GM19351 (cell line): ENCODE data around the gene RNLS.
"Not testable (repeated sequence)": the region's sequence is repeated elsewhere in the genome, so short reads cannot be mapped to it uniquely, and the experiment has no call there.

Source experiments
- ATAC-seq: cut with Tn5 transposase; IDR thresholded peaks from one replicate; pipeline ENCODE4 v1.9.1; 2021; ENCODE audit warnings: mild to moderate bottlenecking, moderate library complexity; ENCODE audit not compliant: unreplicated experiment

The RNLS gene

GRCh38 chr10:88525371-88526069 lies 57.6 kb downstream of the RNLS start:
- ATAC-seq, result no peak

DNA sequence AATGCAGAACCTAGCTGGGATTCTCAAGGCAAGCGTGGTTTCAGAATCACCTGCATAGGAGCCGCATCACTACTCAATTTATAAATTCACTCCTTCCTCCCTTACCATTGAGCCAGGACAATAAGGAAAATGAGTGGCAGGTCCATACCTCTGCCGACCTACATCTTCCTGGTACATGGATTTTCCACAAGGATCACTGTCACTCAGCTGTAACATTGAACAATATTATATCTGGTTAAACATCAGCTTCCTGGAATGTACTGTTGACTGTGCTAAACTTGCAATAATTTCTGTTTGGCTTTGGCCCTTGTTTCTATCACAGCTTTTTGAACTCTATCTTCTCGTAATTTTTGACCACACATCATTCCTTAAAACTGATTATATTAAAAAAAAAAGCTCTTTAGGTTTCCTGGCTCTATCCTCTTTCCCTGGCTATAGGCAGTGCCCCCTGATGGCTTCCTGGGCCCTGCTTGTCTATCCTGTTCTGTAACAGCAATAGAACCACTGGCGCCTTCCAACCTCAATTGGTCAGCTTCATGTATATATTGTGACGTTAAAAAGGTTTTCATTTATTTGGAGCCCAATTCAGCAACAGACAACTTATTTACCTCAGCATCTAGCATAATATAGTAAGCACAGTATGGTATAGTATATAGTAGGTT lies 59.2 kb downstream of the RNLS start:
- ATAC-seq, result no peak

DNA sequence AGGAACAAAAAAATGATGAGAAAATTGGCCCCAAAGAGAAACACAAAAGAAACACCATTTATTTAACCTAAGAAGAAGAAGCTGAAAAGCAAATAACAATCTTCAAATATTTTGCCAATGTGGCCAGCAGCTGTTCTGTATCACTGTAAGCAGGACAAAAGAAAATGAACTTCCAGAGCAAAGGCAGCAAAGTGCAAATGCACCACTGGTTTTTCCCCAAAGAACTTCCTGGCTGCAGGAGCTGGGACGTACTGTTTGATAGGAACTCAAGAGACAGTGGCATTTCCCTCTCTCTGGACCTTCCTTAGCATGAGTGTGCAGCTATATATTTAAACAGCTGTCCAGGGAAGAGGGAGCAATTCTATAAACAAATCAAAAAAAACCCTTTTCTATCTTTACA lies 60.4 kb downstream of the RNLS start:
- ATAC-seq, result no peak

GRCh38 chr10:88521791-88522190 lies 61.3 kb downstream of the RNLS start:
- ATAC-seq, result no peak

DNA sequence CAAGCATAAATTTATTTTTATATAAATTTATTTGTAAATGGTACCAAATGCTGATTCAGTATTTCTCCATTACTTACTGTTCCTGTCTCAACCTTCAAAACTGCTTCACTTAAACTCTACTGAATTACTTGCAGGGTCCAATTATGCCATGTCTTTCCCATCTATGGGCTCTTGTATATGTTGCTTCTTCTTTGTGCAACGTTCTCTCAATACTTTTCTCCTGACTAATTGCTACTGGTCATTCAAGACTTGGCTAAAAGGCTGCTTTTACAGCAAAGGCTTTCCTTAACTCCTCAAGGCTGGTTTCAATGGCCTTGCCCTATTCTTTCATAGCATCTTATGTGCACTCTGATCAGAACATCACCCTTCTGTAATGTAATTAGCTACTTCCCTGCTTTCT lies 67.9 kb downstream of the RNLS start:
- ATAC-seq, result no peak

DNA sequence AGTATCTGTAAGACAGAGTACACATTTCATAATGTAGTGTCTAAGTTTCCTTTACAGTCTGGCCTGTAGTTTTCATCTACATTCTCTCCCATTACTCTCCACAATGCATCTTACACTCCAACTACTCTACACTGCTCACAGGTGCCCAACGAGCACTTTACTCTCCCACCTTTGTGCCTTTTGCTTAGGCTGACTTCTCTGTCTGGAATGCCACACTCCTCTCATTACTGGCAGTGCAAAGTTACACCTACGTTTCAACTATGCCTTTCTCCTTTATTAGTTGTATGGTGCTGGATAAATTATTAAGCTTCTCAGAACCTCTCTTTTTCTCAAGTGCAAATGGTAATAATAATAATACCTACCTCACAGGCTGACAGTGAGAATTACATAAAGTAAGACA lies 70.5 kb downstream of the RNLS start:
- no peak for ATAC-seq

- ATAC-seq, result no peak
Observed at GRCh38 chr10:88508796-88509195, 74.3 kb downstream of the RNLS start.

GRCh38 chr10:88507826-88508453 lies 75.2 kb downstream of the RNLS start:
- ATAC-seq, result no peak

GRCh38 chr10:88507404-88507803 lies 75.7 kb downstream of the RNLS start:
- no peak for ATAC-seq

- no peak for ATAC-seq
Observed at GRCh38 chr10:88505680-88506215, 77.4 kb downstream of the RNLS start.

- ATAC-seq, result no peak
Observed at GRCh38 chr10:88505265-88505664, 77.9 kb downstream of the RNLS start.

GRCh38 chr10:88500656-88501055 lies 82.5 kb downstream of the RNLS start:
- no peak for ATAC-seq

DNA sequence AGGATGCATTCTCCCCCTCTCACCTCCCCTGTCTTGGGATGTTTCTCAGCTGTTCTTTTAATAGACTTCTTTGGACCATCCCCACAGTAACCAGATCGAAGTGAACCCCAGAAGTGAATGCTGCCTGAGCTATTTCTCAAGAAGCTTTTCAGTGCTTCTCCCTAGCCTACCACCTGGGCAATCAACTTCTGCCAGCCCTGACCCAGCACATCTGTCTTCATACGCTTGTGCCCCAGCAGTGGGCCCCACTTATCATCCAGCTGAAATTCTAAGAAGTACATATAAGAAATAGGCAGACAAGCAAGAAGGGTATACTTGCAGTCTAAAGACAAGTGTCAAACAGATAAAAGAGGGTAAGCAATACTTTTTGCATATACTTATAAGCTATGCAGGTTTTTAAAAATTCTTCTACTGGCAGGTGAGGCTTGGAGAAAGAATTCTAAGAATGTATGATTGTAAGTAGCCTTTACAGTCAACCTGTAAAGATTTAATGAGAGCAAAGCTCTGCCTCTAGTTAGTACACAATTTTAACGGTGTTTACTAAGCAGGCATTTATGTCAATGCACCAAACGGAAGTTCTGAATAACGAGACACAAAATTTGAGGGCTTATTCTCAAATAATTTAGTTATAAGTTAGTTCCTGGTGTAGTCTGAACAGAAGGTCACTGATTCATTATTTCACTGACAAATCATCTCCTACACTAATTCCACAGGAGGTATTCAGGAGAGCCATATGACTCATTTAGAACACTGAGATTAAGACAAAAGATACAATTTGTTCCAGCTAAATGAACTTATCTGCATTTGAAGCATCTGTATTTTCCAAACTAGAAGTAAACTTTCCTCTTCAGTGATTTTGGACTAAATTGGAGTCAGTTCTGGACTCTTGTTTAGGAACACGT lies 83.3 kb downstream of the RNLS start:
- no peak for ATAC-seq

DNA sequence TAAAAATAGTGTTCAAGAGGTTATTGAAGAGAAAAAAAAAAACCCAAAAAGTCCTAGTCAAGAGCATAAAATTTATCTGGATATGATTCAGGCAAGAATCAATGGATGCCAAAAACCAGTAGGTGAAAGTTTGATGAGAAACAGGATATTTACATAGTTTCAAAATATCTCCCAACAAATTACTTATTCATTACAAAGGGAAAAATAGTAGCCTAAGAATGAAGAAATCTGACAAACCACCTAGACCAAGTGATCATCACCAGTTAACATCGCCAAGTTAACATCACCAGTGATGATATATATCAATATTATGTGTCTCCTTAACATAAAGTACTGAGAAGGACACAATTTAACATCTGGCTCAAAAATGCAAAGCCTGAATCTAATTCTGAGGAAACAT lies 85.2 kb downstream of the RNLS start:
- ATAC-seq, result no peak

DNA sequence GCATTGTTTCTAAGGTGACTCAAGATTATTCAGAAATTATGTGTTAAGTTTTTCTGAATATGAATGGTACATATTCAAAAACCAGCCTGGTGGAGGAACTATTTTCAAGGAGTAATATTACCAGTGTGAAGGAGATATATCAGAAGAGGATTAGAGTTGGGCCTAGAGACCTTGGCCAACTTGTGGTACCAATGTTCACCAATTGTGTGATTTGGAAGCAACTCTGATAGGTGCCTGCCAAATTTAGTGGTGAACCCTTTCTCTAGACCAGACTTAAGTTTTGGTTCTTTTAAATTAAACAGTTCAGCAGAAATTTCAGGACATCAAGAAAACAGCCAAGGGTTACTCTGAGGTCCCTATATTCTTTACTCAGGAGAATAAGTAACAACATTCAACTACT lies 88.6 kb downstream of the RNLS start:
- ATAC-seq, result no peak

- ATAC-seq, result no peak
Observed at GRCh38 chr10:88493691-88494483, 89.2 kb downstream of the RNLS start.

DNA sequence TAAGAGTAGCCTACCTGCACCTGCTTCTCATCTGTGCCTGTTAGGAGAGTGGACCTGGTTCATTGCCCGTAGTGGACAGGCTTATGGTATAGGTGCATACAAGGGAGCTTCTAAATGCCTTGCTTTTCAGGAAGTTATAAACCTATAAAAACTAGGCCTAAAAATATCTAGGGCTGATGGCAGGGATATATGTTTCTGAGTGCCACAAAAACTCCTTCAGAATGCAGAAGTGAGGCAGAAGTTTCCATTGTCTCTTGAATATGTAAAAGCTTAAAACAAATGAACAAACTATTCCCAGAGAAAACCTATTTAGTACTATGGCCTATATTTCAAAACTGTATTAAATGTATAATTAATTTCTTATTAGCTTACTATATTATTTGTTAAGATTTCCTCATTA lies 91.8 kb downstream of the RNLS start:
- ATAC-seq, result no peak

GRCh38 chr10:88490231-88490980 lies 92.7 kb downstream of the RNLS start:
- ATAC-seq, result no peak

DNA sequence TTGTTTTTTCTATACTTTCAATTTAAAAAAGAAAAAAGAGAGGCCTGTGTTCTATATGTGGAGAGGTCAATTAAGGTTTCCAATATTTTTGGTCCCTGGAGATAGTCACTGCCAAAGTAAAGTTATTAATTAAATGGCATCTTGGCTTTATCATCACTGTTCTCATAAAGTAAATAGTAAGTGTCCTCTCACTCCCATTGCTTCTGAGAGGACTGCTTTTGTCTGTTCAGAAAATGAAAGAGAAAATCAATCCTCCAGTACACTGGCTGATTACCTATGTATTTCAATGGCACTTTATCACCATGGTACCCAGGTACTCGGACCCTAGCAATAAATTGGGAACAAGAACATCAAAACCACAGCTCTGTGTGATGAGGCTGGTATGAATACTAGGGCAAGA lies 94.0 kb downstream of the RNLS start:
- ATAC-seq, result no peak

DNA sequence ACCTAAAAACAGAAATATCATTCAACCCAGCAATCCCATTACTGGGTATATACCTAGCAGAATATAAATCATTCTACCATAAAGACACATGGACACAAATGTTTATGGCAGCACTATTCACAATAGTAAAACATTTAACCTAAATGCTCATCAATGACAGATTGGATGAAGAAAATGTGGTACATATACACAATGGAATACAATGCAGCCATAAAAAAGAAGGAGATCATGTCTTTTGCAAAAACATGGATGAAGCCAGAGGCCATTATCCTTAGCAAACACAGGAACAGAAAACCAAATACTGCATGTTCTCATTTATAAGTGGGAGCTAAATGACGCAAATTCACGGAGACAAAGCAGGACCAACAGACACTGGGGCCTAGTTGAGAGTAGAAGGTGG lies 96.3 kb downstream of the RNLS start:
- ATAC-seq, result not testable (repeated sequence)
